K562 (cell line): ENCODE data around the gene ZNF276. TPM values are rescaled to one million over a fixed set of nuclear protein-coding genes. Genes with fewer than 3 reads are reported as not detected.

Source experiments
- CEBPZ ChIP-seq: fragments of 150-350 bp; IDR thresholded peaks from 2 replicates; pipeline ENCODE4 v1.6.1; 2014; ENCODE audit warnings: low read depth, mild to moderate bottlenecking, low read length, borderline replicate concordance
- CLOCK ChIP-seq: fragments of 250-450 bp; sonication (Bioruptor Pico); IDR thresholded peaks from 2 replicates; pipeline ENCODE4 v1.4.0; 2020; ENCODE audit warnings: mild to moderate bottlenecking, moderate library complexity, borderline replicate concordance
- ELF4 ChIP-seq: fragments of 450-650 bp; formaldehyde crosslinking; IDR thresholded peaks from 2 replicates; pipeline ENCODE4 v1.4.0; 2022; ENCODE audit warnings: missing genetic modification characterization
- FOXA1 ChIP-seq: fragments of 450-650 bp; IDR thresholded peaks from 2 replicates; pipeline ENCODE4 v1.6.1; 2016; ENCODE audit warnings: mild to moderate bottlenecking, borderline replicate concordance
- FUS ChIP-seq: fragments of 200-400 bp; formaldehyde crosslinking; optimal IDR thresholded peaks from 2 replicates; pipeline ENCODE3; 2017; ENCODE audit warnings: low read depth, low read length
- GMEB1 ChIP-seq: fragments of 250-450 bp; sonication (Bioruptor Pico); IDR thresholded peaks from 2 replicates; pipeline ENCODE4 v1.4.0; 2020; ENCODE audit warnings: mild to moderate bottlenecking
- GTF2E2 ChIP-seq: fragments of 200-800 bp; sonication (Bioruptor generic); IDR thresholded peaks from 2 replicates; pipeline ENCODE4 v1.6.1; 2016; ENCODE audit warnings: missing genetic modification characterization, missing compliant biosample characterization
- KDM4B ChIP-seq, 2 experiments: fragments of 450-650 bp in 1 of 2; sonication (generic) in 1 of 2; IDR thresholded peaks; 2 replicates each; pipeline ENCODE4 v1.6.1; 2016 to 2017; ENCODE audit warnings: borderline replicate concordance in 2 of 2, antibody characterized with exemption in 1 of 2, low read depth in 1 of 2, mild to moderate bottlenecking in 1 of 2
- PYGO2 ChIP-seq: fragments of 450-650 bp; IDR thresholded peaks from 2 replicates; pipeline ENCODE4 v1.6.1; 2016; ENCODE audit warnings: mild to moderate bottlenecking, missing genetic modification characterization, moderate library complexity, missing compliant biosample characterization
- RNF219 ChIP-seq: fragments of 250-450 bp; sonication (Bioruptor Pico); IDR thresholded peaks from 2 replicates; pipeline ENCODE4 v1.5.0; 2022; ENCODE audit warnings: mild to moderate bottlenecking
- STAT5B ChIP-seq: fragments of 250-450 bp; sonication (Bioruptor Pico); IDR thresholded peaks from 2 replicates; pipeline ENCODE4 v1.8.0; 2021; ENCODE audit warnings: mild to moderate bottlenecking, inconsistent platforms
- TEAD1 ChIP-seq, 2 experiments: fragments of 450-650 bp in 1 of 2; sonication (generic) in 1 of 2; formaldehyde crosslinking; IDR thresholded peaks; 2 replicates each; pipeline versions ENCODE4 v1.4.0 to v1.8.0; 2020 to 2022; ENCODE audit warnings: mild to moderate bottlenecking in 2 of 2, missing genetic modification reagents in 1 of 2
- XRCC5 ChIP-seq: fragments of 200-400 bp; formaldehyde crosslinking; IDR thresholded peaks from 2 replicates; pipeline ENCODE4 v1.6.1; 2017; ENCODE audit warnings: low read depth, mild to moderate bottlenecking, low read length
- ZBTB43 ChIP-seq: sonication (generic); formaldehyde crosslinking; IDR thresholded peaks from 2 replicates; pipeline ENCODE4 v1.8.0; 2023; ENCODE audit warnings: mild to moderate bottlenecking, missing genetic modification reagents
- ZC3H8 ChIP-seq: fragments of 450-650 bp; IDR thresholded peaks from 2 replicates; pipeline ENCODE4 v1.6.1; 2017
- polyA plus RNA-seq, 8 experiments: library from polyadenylated mRNA; depleted of rRNA in 4 of 8; stranded (reverse) in 5 of 8; unstranded in 3 of 8; fragments of >200 nt; fragmentation: Nextera tagmentation in 2 of 8; fragmentation: Illumina TruSeq in 1 of 8; extraction: Ambion mirVana in 2 of 8; extraction: Trizol in 1 of 8; gene quantifications; 2 replicates each; pipeline versions ENCODE4 v1.2.1 to v1.2.3, GENCODE V29; 2011 to 2014; ENCODE audit warnings: inconsistent platforms in 1 of 8, missing spikeins in 1 of 8
- total RNA-seq, 7 experiments: library from RNA; depleted of rRNA in 6 of 7; stranded (reverse); fragments of >200 nt in 6 of 7; fragmentation: Illumina TruSeq in 2 of 7; extraction: Trizol in 2 of 7; gene quantifications; 2 replicates each; pipeline versions ENCODE4 v1.2.1 to v1.2.3, GENCODE V29; 2011 to 2021; ENCODE audit warnings: low replicate concordance in 1 of 7

Gene ZNF276
- total and polyA plus RNA-seq, 9 of the 15 experiments (the other 6 are each of a cell fraction or from before 2014, with no cell fraction given): 0.49 to 43.9 (median 15.8) TPM

- peak; percentile 34 to 76; a peak in 2 of 4 replicates for TF ChIP-seq TEAD1 (CRISPR knock-in tag; IDR thresholded peaks at IDR 0.05)
- no peak for TF ChIP-seq PYGO2 (tag)
- TF ChIP-seq KDM4B (IDR thresholded peaks at IDR 0.05; ENCODE audit: borderline replicate concordance in 2 of 2, low read depth in 1 of 2): peak in 1 of 2 experiments; percentile 97; a peak in 1 of 4 replicates
- TF ChIP-seq XRCC5: peak; percentile 81
- peak; percentile 99 for TF ChIP-seq FUS
- 0 out of 2 replicates have a peak, but pooled peaks have one; percentile 24 for TF ChIP-seq ELF4 (CRISPR knock-in tag)
- TF ChIP-seq CLOCK (CRISPR knock-in tag): no peak
- TF ChIP-seq CEBPZ: no peak
- TF ChIP-seq FOXA1: no peak
- TF ChIP-seq GMEB1 (CRISPR knock-in tag): peak; percentile 81
- TF ChIP-seq ZC3H8: no peak
- TF ChIP-seq ZBTB43 (CRISPR knock-in tag): peak; percentile 69; the same call in 1 of the 2 replicates
- no peak for TF ChIP-seq RNF219
- TF ChIP-seq STAT5B: no peak
- TF ChIP-seq GTF2E2 (tag): peak; percentile 76
Observed at GRCh38 chr16:89720813-89721545, at the start of gene ZNF276, which contains the start of gene VPS9D1 (continued).
